Measurements from ENCODE around the gene VAV1. TPM values are rescaled to one million over a fixed set of nuclear protein-coding genes. Genes with fewer than 3 reads are reported as not detected.

VAV1 gene
- total and polyA plus RNA-seq, 10 of the 15 experiments (the other 5 are each of a cell fraction or from before 2014, with no cell fraction given), result 1.6 to 76.8 (median 40.7) TPM

DNA sequence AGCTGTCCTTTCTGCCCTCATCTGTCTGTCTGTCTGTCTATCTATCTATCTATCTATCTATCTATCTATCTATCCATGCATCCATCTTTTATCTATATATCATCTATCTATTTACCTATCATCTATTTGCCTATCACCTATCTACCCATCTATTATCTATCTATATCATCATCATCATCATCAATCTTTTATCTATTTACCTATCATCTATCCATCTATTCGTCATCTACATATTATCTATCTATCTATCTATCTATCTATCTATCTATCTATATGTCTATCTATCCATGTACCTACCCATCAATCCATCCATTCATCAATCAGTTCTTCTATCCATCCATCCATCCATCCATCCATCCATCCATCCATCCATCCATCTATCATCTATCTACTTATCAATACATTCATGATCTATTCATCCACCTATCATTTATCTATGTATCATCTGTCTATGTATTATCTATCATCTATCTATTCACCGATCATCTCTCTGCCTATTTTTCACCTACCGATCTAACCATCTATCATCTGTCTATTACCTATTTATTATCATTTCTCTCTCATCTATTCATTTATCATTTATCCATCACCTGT, 65.7 kb downstream of the VAV1 start (continued):
- no peak for TF ChIP-seq BCL3 (IDR thresholded peaks at IDR 0.05; ENCODE audit: borderline replicate concordance, insufficient read depth, low read depth, low read length, poor library complexity, severe bottlenecking)
- TF ChIP-seq, protein P1, sequence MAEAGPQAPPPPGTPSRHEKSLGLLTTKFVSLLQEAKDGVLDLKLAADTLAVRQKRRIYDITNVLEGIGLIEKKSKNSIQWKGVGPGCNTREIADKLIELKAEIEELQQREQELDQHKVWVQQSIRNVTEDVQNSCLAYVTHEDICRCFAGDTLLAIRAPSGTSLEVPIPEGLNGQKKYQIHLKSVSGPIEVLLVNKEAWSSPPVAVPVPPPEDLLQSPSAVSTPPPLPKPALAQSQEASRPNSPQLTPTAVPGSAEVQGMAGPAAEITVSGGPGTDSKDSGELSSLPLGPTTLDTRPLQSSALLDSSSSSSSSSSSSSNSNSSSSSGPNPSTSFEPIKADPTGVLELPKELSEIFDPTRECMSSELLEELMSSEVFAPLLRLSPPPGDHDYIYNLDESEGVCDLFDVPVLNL (IDR thresholded peaks at IDR 0.05; ENCODE audit: low read depth, low read length), result no peak
- no peak for TF ChIP-seq FOXK2 (IDR thresholded peaks at IDR 0.05)
- TF ChIP-seq ZZZ3 (IDR thresholded peaks at IDR 0.05; ENCODE audit: control insufficient read depth, insufficient read length, low read depth), result no peak
- TF ChIP-seq MYC (IDR thresholded peaks at IDR 0.05; ENCODE audit: insufficient read depth, insufficient read length, insufficient replicate concordance, low read length, severe bottlenecking), result no peak
- TF ChIP-seq RB1 (IDR thresholded peaks at IDR 0.05; ENCODE audit: borderline replicate concordance), result no peak
- no peak for TF ChIP-seq ELK1 (IDR thresholded peaks at IDR 0.05; ENCODE audit: low read depth, low read length)

All from GM12878 (cell line).